ENCODE results near the gene RHOBTB3.

RHOBTB3 gene

DNA sequence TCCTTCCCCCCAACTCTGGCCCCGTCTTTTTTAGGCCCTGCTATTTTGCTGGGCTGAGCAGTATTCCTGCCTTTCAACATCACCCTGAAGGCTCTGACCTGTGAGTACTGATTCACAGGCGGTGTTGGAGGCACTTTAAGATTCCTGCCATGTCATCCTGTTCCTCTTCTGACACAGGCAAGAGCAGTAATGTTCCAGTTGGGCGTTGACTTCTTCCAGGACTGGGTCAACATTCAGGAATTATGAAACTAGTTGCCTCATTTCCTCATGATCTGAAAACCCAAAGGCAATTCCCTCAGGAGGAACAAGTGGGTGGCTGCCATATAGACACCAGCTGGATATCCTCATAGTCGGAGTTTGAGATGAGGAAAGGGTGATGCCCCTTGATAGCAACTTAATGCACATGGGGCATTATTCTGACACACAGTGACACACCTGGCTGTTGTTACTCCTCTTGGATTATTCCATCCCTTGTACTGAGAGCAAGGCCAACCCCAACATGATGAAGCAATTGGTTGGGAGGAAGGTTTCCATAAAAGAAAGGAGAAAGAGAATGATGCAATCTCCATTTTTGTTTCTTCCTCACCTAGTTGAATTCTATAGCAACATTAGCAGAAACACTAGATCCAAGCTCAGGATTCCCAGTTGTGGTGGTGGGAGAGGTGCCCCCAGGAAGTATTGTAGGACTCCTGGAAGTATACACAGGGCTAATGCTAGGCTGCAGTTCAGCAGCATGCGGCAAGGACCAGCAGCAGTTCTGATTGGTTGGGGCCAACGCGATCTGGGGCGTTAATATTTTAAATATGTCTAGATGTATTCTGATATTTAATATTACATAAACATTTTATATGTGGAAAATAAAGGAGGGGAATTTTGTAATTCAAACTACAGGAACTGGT lies 111.0 kb downstream of the RHOBTB3 start:
- no peak for DNase-seq (ENCODE audit: low read depth)

DNA sequence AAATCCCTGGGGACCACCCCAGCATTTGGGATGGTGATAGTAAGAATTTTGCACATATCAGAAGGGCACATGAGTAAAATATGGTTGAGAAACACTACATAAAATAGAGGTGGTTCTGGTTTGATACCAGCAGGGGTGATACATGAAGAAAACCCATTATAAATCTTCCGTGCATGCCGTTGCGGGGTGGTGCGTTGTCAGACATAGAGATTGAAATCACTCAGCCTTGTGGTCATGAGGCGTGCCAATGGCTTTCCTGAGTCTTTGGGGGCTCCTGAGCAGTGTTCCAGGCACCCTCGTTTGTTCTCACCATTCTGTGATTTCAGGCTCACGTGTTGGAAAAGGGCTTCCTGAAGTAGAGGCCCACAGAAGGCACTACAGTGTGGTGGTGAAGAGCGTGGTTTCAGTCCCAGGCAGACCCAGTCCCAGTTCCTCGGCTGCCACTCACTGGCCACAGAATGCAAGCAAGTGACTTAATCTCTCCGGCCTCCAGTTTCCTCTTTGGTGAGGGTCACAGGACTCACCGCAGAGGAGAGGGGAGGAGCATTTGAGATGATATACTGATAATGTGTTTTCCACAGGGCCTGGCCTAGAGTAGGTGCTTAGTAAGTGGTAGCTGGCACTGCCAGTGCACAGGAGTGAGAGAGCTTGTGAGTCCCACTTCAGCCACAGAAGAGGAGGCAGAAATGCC lies 111.9 kb downstream of the RHOBTB3 start:
- DNase-seq (ENCODE audit: low read depth): peak; percentile 37

DNA sequence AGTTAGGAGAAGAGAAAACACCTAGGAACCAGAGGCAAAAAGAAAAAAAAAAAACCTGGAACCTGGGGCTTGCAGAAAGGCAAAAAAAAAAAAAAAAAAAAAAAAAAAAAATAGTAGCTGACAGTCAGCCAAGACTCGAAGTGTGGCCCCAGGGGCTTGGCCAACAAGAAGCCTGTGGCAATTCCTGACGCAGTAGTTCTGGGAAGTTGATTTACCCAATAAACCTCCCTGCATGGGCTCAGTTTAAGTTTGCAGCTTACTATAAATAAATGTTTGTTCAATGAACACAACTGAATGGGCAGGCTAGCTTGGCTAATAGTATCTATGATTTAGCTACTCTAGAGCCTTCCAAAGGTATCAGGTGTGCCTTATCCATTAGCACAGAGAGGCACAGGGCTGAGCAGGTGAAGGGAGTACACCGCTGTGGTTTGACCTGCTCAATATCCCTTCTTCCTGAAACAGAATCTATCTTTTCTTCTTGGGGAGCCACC lies 112.6 kb downstream of the RHOBTB3 start:
- no peak for DNase-seq (ENCODE audit: low read depth)

- no peak for DNase-seq (ENCODE audit: low read depth)
Observed at GRCh38 chr5:95845391-95845790, 114.3 kb downstream of the RHOBTB3 start.

All from stimulated activated CD4-positive, alpha-beta T cell treated with anti-CD3 and anti-CD28 coated beads, Interleukin-2, amount 100 ng/mL, for 4 hours (primary cell).